D341Med (cell line): ENCODE results near the gene ACIN1.
"Not testable (repeated sequence)": the region's sequence is repeated elsewhere in the genome, so short reads cannot be mapped to it uniquely, and the experiment has no call there.

ENCODE experiments used
- DNase-seq: peaks from one replicate; pipeline ENCODE4 v3.0.0; 2012; ENCODE audit warnings: low spot score

The ACIN1 gene

GRCh38 chr14:23041729-23042128 is 53.2 kb downstream of the ACIN1 start:
- DNase-seq = no peak

- no peak for DNase-seq
Measured at GRCh38 chr14:23040100-23040499, 54.8 kb downstream of the ACIN1 start.

- DNase-seq = no peak
Measured at GRCh38 chr14:23035303-23036144, 59.4 kb downstream of the ACIN1 start.

- peak; percentile 90 for DNase-seq
Measured at GRCh38 chr14:23034498-23035302, 60.2 kb downstream of the ACIN1 start, which contains the start of gene PSMB5. Gene PSMB5 (minus strand): TSS chr14:23034900. CDS start chr14:23034881, 19 bp downstream.

GRCh38 chr14:23033801-23034497 is 61.0 kb downstream of the ACIN1 start:
- DNase-seq = no peak

GRCh38 chr14:23033251-23033727 is 61.6 kb downstream of the ACIN1 start:
- no peak for DNase-seq

- no peak for DNase-seq
Measured at GRCh38 chr14:23030936-23031335, 64.0 kb downstream of the ACIN1 start.

- DNase-seq = no peak
Measured at GRCh38 chr14:23028799-23029198, 66.1 kb downstream of the ACIN1 start.

- DNase-seq = no peak
Measured at GRCh38 chr14:23025151-23025814, 69.7 kb downstream of the ACIN1 start.

GRCh38 chr14:23024612-23025075 is 70.3 kb downstream of the ACIN1 start:
- DNase-seq = no peak

GRCh38 chr14:23023795-23024152 is 71.2 kb downstream of the ACIN1 start:
- no peak for DNase-seq

GRCh38 chr14:23023022-23023794 is 71.7 kb downstream of the ACIN1 start:
- peak; percentile 59 for DNase-seq

- no peak for DNase-seq
Measured at GRCh38 chr14:23021889-23022442, 73.0 kb downstream of the ACIN1 start.

- no peak for DNase-seq
Measured at GRCh38 chr14:23021434-23021833, 73.5 kb downstream of the ACIN1 start.

- DNase-seq = peak; percentile 67
Measured at GRCh38 chr14:23020143-23021128, 74.5 kb downstream of the ACIN1 start.

GRCh38 chr14:23018107-23018506 is 76.8 kb downstream of the ACIN1 start:
- no peak for DNase-seq

GRCh38 chr14:23017091-23017490 is 77.8 kb downstream of the ACIN1 start:
- DNase-seq = no peak

- DNase-seq = no peak
Measured at GRCh38 chr14:23015618-23016017, 79.3 kb downstream of the ACIN1 start.

GRCh38 chr14:23013749-23014054 is 81.2 kb downstream of the ACIN1 start:
- not testable (repeated sequence) for DNase-seq
